Measurements from ENCODE around the gene HSPG2. TPM values are rescaled to one million over a fixed set of nuclear protein-coding genes. Genes with fewer than 3 reads are reported as not detected.
A peak's percentile ranks its signal among the peaks of the same experiment; 100 is the strongest.

HSPG2 gene
- polyA plus RNA-seq, 2 donors, result 37.6 to 55.0 TPM

GRCh38 chr1:21916447-21917238 is 20.5 kb downstream of the HSPG2 start:
- no peaks in the 10 kb centered on the region for H3K36me3 ChIP-seq (ENCODE audit: control insufficient read depth in 2 of 2, insufficient read depth in 2 of 2, low read length in 1 of 2)
- 75 to 83% methylated on average over 20 of the region's 20 CpGs for WGBS, 2 donors
- no peak overlapping the region for H3K4me3 ChIP-seq (ENCODE audit: low read depth in 1 of 2, low read length in 2 of 2)
- H3K27ac ChIP-seq (ENCODE audit: low read depth in 2 of 2, low read length in 1 of 2), result peak overlapping the region in 1 of 2 donors; percentile 26
- H3K9me3 ChIP-seq (ENCODE audit: control insufficient read depth in 2 of 2, insufficient read depth in 1 of 2, low read depth in 1 of 2, low read length in 1 of 2), result no peaks in the 10 kb centered on the region
- H3K27me3 ChIP-seq (ENCODE audit: control insufficient read depth in 1 of 2, insufficient read depth in 2 of 2, low read length in 2 of 2), result no peaks in the 10 kb centered on the region
- peaks cover 10 to 25% of the 10 kb centered on the region in 2 donors for H3K4me1 ChIP-seq (ENCODE audit: control insufficient read depth in 2 of 2, insufficient read depth in 2 of 2, low read length in 1 of 2)

- Histone ChIP-seq H3K9me3 (ENCODE audit: control insufficient read depth in 2 of 2, insufficient read depth in 1 of 2, low read depth in 1 of 2, low read length in 1 of 2) (no peaks in the 10 kb centered on the region), H3K4me3 (ENCODE audit: low read depth in 1 of 2, low read length in 2 of 2) (no peak overlapping the region), H3K4me1 (ENCODE audit: control insufficient read depth in 2 of 2, insufficient read depth in 2 of 2, low read length in 1 of 2) (peaks cover 18 to 22% of the 10 kb centered on the region in 2 donors), H3K36me3 (ENCODE audit: control insufficient read depth in 2 of 2, insufficient read depth in 2 of 2, low read length in 1 of 2) (no peaks in the 10 kb centered on the region), H3K27me3 (ENCODE audit: control insufficient read depth in 1 of 2, insufficient read depth in 2 of 2, low read length in 2 of 2) (no peaks in the 10 kb centered on the region), H3K27ac (ENCODE audit: low read depth in 2 of 2, low read length in 1 of 2) (peak overlapping the region; percentile 84 to 89)
- 29 to 30% methylated on average over 21 of the region's 21 CpGs for WGBS, 2 donors
Observed at GRCh38 chr1:21914880-21915640, 22.1 kb downstream of the HSPG2 start.

GRCh38 chr1:21914450-21914849 is 22.7 kb downstream of the HSPG2 start:
- Histone ChIP-seq H3K9me3 (ENCODE audit: control insufficient read depth in 2 of 2, insufficient read depth in 1 of 2, low read depth in 1 of 2, low read length in 1 of 2) (no peaks in the 10 kb centered on the region), H3K27me3 (ENCODE audit: control insufficient read depth in 1 of 2, insufficient read depth in 2 of 2, low read length in 2 of 2) (no peaks in the 10 kb centered on the region), H3K27ac (ENCODE audit: low read depth in 2 of 2, low read length in 1 of 2) (peak overlapping the region; percentile 84 to 89), H3K4me1 (ENCODE audit: control insufficient read depth in 2 of 2, insufficient read depth in 2 of 2, low read length in 1 of 2) (peaks cover 23 to 27% of the 10 kb centered on the region in 2 donors), H3K36me3 (ENCODE audit: control insufficient read depth in 2 of 2, insufficient read depth in 2 of 2, low read length in 1 of 2) (no peaks in the 10 kb centered on the region), H3K4me3 (ENCODE audit: low read depth in 1 of 2, low read length in 2 of 2) (no peak overlapping the region)
- WGBS, 2 donors, result 63 to 72% methylated on average over 5 of the region's 5 CpGs

- peaks cover 23 to 28% of the 10 kb centered on the region in 2 donors for H3K4me1 ChIP-seq (ENCODE audit: control insufficient read depth in 2 of 2, insufficient read depth in 2 of 2, low read length in 1 of 2)
- no peaks in the 10 kb centered on the region for H3K36me3 ChIP-seq (ENCODE audit: control insufficient read depth in 2 of 2, insufficient read depth in 2 of 2, low read length in 1 of 2)
- 39 to 46% methylated on average over 5 of the region's 5 CpGs for WGBS, 2 donors
- no peak overlapping the region for H3K4me3 ChIP-seq (ENCODE audit: low read depth in 1 of 2, low read length in 2 of 2)
- no peaks in the 10 kb centered on the region for H3K9me3 ChIP-seq (ENCODE audit: control insufficient read depth in 2 of 2, insufficient read depth in 1 of 2, low read depth in 1 of 2, low read length in 1 of 2)
- H3K27ac ChIP-seq (ENCODE audit: low read depth in 2 of 2, low read length in 1 of 2), result peak overlapping the region; percentile 84 to 89
- H3K27me3 ChIP-seq (ENCODE audit: control insufficient read depth in 1 of 2, insufficient read depth in 2 of 2, low read length in 2 of 2), result no peaks in the 10 kb centered on the region
Observed at GRCh38 chr1:21913763-21914162, 23.3 kb downstream of the HSPG2 start.

DNA sequence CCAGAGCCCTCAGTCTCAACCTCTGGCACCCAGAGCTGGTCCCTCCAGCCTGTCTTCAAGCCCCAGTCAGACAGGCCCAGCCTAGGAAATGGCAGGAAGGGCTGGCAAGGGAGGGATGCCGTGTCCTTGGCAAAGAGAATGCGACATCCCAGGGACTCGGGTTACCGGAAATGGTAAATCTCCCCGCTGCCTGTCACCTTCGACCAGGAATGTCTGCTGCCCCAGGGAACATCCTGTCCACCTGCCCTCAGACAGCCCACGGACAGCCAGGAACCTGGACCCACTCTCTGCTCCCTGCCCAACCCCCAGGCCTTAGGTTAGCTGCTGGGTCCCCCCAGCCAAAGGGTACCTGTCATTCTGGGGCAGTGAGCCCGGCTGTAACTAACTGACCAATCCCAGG is 23.9 kb downstream of the HSPG2 start:
- Histone ChIP-seq H3K36me3 (ENCODE audit: control insufficient read depth in 2 of 2, insufficient read depth in 2 of 2, low read length in 1 of 2) (no peaks in the 10 kb centered on the region), H3K4me1 (ENCODE audit: control insufficient read depth in 2 of 2, insufficient read depth in 2 of 2, low read length in 1 of 2) (peaks cover 23 to 28% of the 10 kb centered on the region in 2 donors), H3K27me3 (ENCODE audit: control insufficient read depth in 1 of 2, insufficient read depth in 2 of 2, low read length in 2 of 2) (no peaks in the 10 kb centered on the region), H3K4me3 (ENCODE audit: low read depth in 1 of 2, low read length in 2 of 2) (no peak overlapping the region), H3K9me3 (ENCODE audit: control insufficient read depth in 2 of 2, insufficient read depth in 1 of 2, low read depth in 1 of 2, low read length in 1 of 2) (no peaks in the 10 kb centered on the region), H3K27ac (ENCODE audit: low read depth in 2 of 2, low read length in 1 of 2) (peak overlapping the region; percentile 84 to 89)
- 51 to 72% methylated on average over 7 to 8 of the region's 8 CpGs for WGBS, 2 donors

DNA sequence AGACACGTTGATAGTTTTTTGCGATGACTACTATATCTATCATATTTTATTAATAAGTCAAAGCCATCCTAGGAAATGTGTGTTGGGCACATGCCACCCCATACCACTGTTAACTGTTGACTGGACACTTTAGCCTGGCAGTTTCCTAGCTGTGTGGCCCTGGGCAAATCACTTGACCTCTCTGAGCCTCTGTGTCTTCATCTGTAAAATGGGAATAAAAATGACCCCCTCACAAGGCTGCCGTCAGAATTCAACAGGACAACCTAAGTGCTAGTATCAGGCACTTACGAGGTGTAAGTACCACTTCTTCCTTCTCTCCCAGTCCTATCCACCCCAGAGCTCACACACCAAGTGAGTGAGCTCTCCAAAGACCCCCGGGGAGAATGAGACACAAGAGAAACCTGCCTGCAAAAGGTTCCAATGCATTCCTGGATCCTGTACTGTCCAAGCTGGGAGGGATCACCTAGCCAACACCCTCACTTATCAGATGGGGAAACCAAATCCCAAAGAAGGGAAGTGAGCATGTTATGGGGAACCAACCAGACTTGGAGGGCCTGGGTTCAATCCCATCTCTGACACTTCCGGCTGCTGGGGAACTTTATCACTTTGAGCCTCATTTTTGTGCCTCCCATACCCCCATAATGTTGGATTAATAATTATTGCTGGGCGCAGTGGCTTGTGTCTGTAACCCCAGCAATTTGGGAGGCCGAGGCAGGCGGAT is 24.9 kb downstream of the HSPG2 start:
- 70 to 74% methylated on average over 9 of the region's 9 CpGs for WGBS, 2 donors
- peaks cover 24 to 29% of the 10 kb centered on the region in 2 donors for H3K4me1 ChIP-seq (ENCODE audit: control insufficient read depth in 2 of 2, insufficient read depth in 2 of 2, low read length in 1 of 2)

DNA sequence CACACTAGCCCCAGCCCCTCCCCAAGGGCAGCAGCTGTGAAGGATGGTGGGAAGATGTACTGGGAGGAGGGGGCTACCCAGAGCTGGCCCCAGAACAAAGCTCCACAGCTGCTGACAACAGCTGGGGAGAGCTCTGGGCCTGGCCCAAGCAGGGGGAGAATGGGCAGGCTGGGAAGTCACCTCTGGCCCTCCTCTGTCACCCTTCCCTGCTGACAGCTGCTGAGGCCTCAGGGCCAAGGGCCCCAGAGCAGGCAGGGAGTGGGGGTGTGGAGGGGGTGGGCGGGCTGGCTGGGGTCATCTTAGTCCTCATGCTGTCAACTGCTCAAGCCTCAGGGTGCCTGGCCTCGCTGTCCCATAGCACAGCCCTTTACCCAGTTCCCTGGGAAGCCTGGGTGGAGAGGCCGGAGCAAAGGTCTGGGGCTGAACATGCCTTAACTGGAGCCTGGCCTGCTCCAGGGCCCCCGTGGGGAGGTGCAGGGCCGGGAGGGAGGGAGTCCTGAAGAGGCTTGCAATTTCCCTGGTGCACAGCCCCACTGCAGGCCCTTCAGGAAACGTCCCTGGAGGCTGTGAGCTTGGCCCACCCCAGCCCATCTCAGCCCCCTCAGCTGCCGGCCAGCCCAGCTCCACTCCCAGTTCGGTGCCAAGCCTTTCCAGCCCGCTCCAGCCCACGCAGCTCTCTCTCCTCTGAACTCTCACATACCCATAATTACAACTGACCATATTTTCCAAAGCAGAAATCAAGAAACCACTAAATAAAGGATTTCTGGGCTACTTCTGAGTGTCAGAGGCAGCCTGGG is 25.7 kb downstream of the HSPG2 start:
- Histone ChIP-seq H3K36me3 (ENCODE audit: control insufficient read depth in 2 of 2, insufficient read depth in 2 of 2, low read length in 1 of 2) (no peaks in the 10 kb centered on the region), H3K27me3 (ENCODE audit: control insufficient read depth in 1 of 2, insufficient read depth in 2 of 2, low read length in 2 of 2) (no peaks in the 10 kb centered on the region), H3K4me1 (ENCODE audit: control insufficient read depth in 2 of 2, insufficient read depth in 2 of 2, low read length in 1 of 2) (peaks cover 29 to 32% of the 10 kb centered on the region in 2 donors), H3K4me3 (ENCODE audit: low read depth in 1 of 2, low read length in 2 of 2) (no peak overlapping the region), H3K9me3 (ENCODE audit: control insufficient read depth in 2 of 2, insufficient read depth in 1 of 2, low read depth in 1 of 2, low read length in 1 of 2) (no peaks in the 10 kb centered on the region), H3K27ac (ENCODE audit: low read depth in 2 of 2, low read length in 1 of 2) (peak overlapping the region; percentile 70 to 82)
- WGBS, 2 donors, result 21 to 40% methylated on average over 10 of the region's 10 CpGs

More for the DNA sequence above, 24.9 kb downstream of the HSPG2 start:
- Histone ChIP-seq H3K27me3 (ENCODE audit: control insufficient read depth in 1 of 2, insufficient read depth in 2 of 2, low read length in 2 of 2) (no peaks in the 10 kb centered on the region), H3K27ac (ENCODE audit: low read depth in 2 of 2, low read length in 1 of 2) (peak overlapping the region; percentile 69 to 70), H3K36me3 (ENCODE audit: control insufficient read depth in 2 of 2, insufficient read depth in 2 of 2, low read length in 1 of 2) (no peaks in the 10 kb centered on the region), H3K4me3 (ENCODE audit: low read depth in 1 of 2, low read length in 2 of 2) (no peak overlapping the region), H3K9me3 (ENCODE audit: control insufficient read depth in 2 of 2, insufficient read depth in 1 of 2, low read depth in 1 of 2, low read length in 1 of 2) (no peaks in the 10 kb centered on the region)

- Histone ChIP-seq H3K27ac (ENCODE audit: low read depth in 2 of 2, low read length in 1 of 2) (peak overlapping the region; percentile 70 to 93), H3K27me3 (ENCODE audit: control insufficient read depth in 1 of 2, insufficient read depth in 2 of 2, low read length in 2 of 2) (no peaks in the 10 kb centered on the region), H3K4me1 (ENCODE audit: control insufficient read depth in 2 of 2, insufficient read depth in 2 of 2, low read length in 1 of 2) (peaks cover 32 to 33% of the 10 kb centered on the region in 2 donors), H3K9me3 (ENCODE audit: control insufficient read depth in 2 of 2, insufficient read depth in 1 of 2, low read depth in 1 of 2, low read length in 1 of 2) (no peaks in the 10 kb centered on the region), H3K36me3 (ENCODE audit: control insufficient read depth in 2 of 2, insufficient read depth in 2 of 2, low read length in 1 of 2) (no peaks in the 10 kb centered on the region), H3K4me3 (ENCODE audit: low read depth in 1 of 2, low read length in 2 of 2) (no peak overlapping the region)
- WGBS, 2 donors, result 44 to 51% methylated on average over 11 of the region's 11 CpGs
Observed at GRCh38 chr1:21910558-21911204, 26.4 kb downstream of the HSPG2 start.

All from esophagus (tissue), 2 donors.